ENCODE measurements around the gene THADA.
A peak's percentile ranks its signal among the peaks of the same experiment; 100 is the strongest.

THADA gene

GRCh38 chr2:43233218-43234212, 362.3 kb downstream of the THADA start:
- no peak overlapping the region for H3K27ac ChIP-seq (ENCODE audit: extremely low read depth, low read depth, low read length)
- H3K9me3 ChIP-seq (ENCODE audit: control insufficient read depth, insufficient read depth, low read depth, low read length): no peaks in the 10 kb centered on the region
- CTCF ChIA-PET: interaction anchor here (1.0 kb wide), 2 partner anchors 12 to 251 kb away, joined by 4 read pairs; no protein-coding TSS in a partner anchor
- peaks cover 0 to 21% of the 10 kb centered on the region in 2 experiments; a peak in 2 of 3 replicates for H3K36me3 ChIP-seq (ENCODE audit: control insufficient read depth in 2 of 2, insufficient read depth in 1 of 2, low read length in 2 of 2)
- no peaks in the 10 kb centered on the region; the same call in 1 of the 2 replicates for H3K4me1 ChIP-seq (ENCODE audit: control insufficient read depth, insufficient read depth, low read length)
- H3K4me3 ChIP-seq (ENCODE audit: low read depth, low read length): no peak overlapping the region
- TF ChIP-seq ZBTB17 (tag by site-specific recombination; IDR thresholded peaks at IDR 0.05): 0 out of 2 replicates have a peak, but pooled peaks have one; percentile 6
- no peak for TF ChIP-seq CTCF (tag by site-specific recombination; IDR thresholded peaks at IDR 0.05)
- POLR2A ChIA-PET: no interaction called here

GRCh38 chr2:43230951-43231827, 364.6 kb downstream of the THADA start:
- CTCF ChIA-PET: interaction anchor here (0.8 to 4.8 kb wide), 3 partner anchors 20 to 256 kb away, joined by 3 to 106 read pairs (median 39); no protein-coding TSS in a partner anchor
- no peak for TF ChIP-seq ZNF24 (tag by site-specific recombination; IDR thresholded peaks at IDR 0.05)
- no peak for TF ChIP-seq ZNF837 (tag by site-specific recombination; IDR thresholded peaks at IDR 0.05)
- no peak for TF ChIP-seq ZNF785 (tag by site-specific recombination; IDR thresholded peaks at IDR 0.05)
- TF ChIP-seq PBX3 (CRISPR knock-in tag; IDR thresholded peaks at IDR 0.05): no peak
- TF ChIP-seq BCL6B (tag by site-specific recombination; IDR thresholded peaks at IDR 0.05): no peak
- TF ChIP-seq ZNF366 (tag by site-specific recombination; conservative IDR thresholded peaks at IDR 0.05): no peak
- TF ChIP-seq SP7 (tag by site-specific recombination; IDR thresholded peaks at IDR 0.05): no peak
- TF ChIP-seq ZNF138 (tag by site-specific recombination; IDR thresholded peaks at IDR 0.05; ENCODE audit: borderline replicate concordance): no peak
- TF ChIP-seq ZNF677 (tag by site-specific recombination; IDR thresholded peaks at IDR 0.05): no peak
- TF ChIP-seq OSR2 (tag by site-specific recombination; IDR thresholded peaks at IDR 0.05): no peak
- TF ChIP-seq ZBTB7A (tag by site-specific recombination; IDR thresholded peaks at IDR 0.05; ENCODE audit: low read depth): no peak
- no peak for TF ChIP-seq HOXA7 (CRISPR knock-in tag; IDR thresholded peaks at IDR 0.05; ENCODE audit: borderline replicate concordance)
- TF ChIP-seq ZNF529 (tag by site-specific recombination; IDR thresholded peaks at IDR 0.05; ENCODE audit: insufficient replicate concordance): no peak
- TF ChIP-seq ZSCAN4 (tag by site-specific recombination; IDR thresholded peaks at IDR 0.05): no peak
- no peak for TF ChIP-seq CTCF (tag by site-specific recombination; IDR thresholded peaks at IDR 0.05)
- TF ChIP-seq KLF16 (tag by site-specific recombination; IDR thresholded peaks at IDR 0.05): no peak
- no peak for TF ChIP-seq ZNF580 (tag by site-specific recombination; IDR thresholded peaks at IDR 0.05)
- no peak for TF ChIP-seq MEIS1 (CRISPR knock-in tag; IDR thresholded peaks at IDR 0.05; ENCODE audit: borderline replicate concordance)
- POLR2A ChIA-PET: interaction anchor here (0.5 kb wide), 1 partner anchor 362 kb away, joined by 3 read pairs; no protein-coding TSS in a partner anchor
- Histone ChIP-seq H3K9me3 (ENCODE audit: control insufficient read depth, insufficient read depth, low read depth, low read length) (no peaks in the 10 kb centered on the region), H3K36me3 (ENCODE audit: control insufficient read depth in 2 of 2, insufficient read depth in 1 of 2, low read length in 2 of 2) (peaks cover 0 to 21% of the 10 kb centered on the region in 2 experiments; a peak in 2 of 3 replicates), H3K4me3 (ENCODE audit: low read depth, low read length) (no peak overlapping the region), H3K4me1 (ENCODE audit: control insufficient read depth, insufficient read depth, low read length) (no peaks in the 10 kb centered on the region; the same call in 1 of the 2 replicates), H3K27ac (ENCODE audit: extremely low read depth, low read depth, low read length) (no peak overlapping the region)

Measured in HEK293 (cell line).